Activated naive CD4-positive, alpha-beta T cell treated with anti-CD3 and anti-CD28 coated beads, Interleukin-2, amount 10 ng/mL, durations not matched to agents 5 hours and 36 hours (primary cell): Measurements from ENCODE around the gene MYL2. TPM values are rescaled to one million over a fixed set of nuclear protein-coding genes. Genes with fewer than 3 reads are reported as not detected.

Experiments used
- total RNA-seq, 2 experiments: library from RNA; stranded (reverse); gene quantifications; one replicate each; pipeline ENCODE4 v1.2.3, GENCODE V29; 2021

The MYL2 gene
- not detected for total RNA-seq

GRCh38 chr12:110920324-110920910, at the start of gene MYL2:
Gene MYL2 (minus strand): TSS chr12:110920579. CDS start chr12:110920529, 50 bp downstream.

Other genes starting within 250 kb of the MYL2 start
- gene HVCN1, start 231.5 kb downstream of the MYL2 start, total RNA-seq: 10 to 100 TPM; 26.9 to 29.4 TPM
- gene PPP1CC, start 177.7 kb downstream of the MYL2 start, total RNA-seq: 100 to 1,000 TPM; 176 to 178 TPM
- gene CCDC63, start 73.6 kb downstream of the MYL2 start, total RNA-seq: not detected
- gene CUX2, start 113.6 kb upstream of the MYL2 start, total RNA-seq: 1 to 10 TPM; 4.8 to 5.1 TPM